GM23338 (cell line): Measurements from ENCODE around the gene CD22. TPM values are rescaled to one million over a fixed set of nuclear protein-coding genes. Genes with fewer than 3 reads are reported as not detected.
A peak's percentile ranks its signal among the peaks of the same experiment; 100 is the strongest.

Experiments used
- ATAC-seq: fragments of 200-7000 bp; cut with Tn5 transposase; 3 replicates; pipeline ENCODE4 v1.9.1; 2020
- DNase-seq: peaks from one replicate; pipeline ENCODE4 v3.0.0-alpha.2; 2015; ENCODE audit warnings: low spot score
- H2AFZ ChIP-seq: fragments of 200-600 bp; sonication (generic); 2 replicates; pipeline ENCODE4 v1.8.0; 2016; ENCODE audit warnings: antibody characterized with exemption, mild to moderate bottlenecking, moderate library complexity
- H3F3A ChIP-seq: fragments of 200-600 bp; sonication (generic); replicated peaks from 2 replicates; pipeline ENCODE4 v1.8.0; 2017; ENCODE audit warnings: antibody characterized with exemption, mixed run types, low read depth
- H3K27ac ChIP-seq: fragments of 200-600 bp; sonication (generic); 2 replicates; pipeline ENCODE4 v1.6.1; 2016; ENCODE audit warnings: low read depth
- H3K27me3 ChIP-seq: fragments of 200-600 bp; sonication (generic); 2 replicates; pipeline ENCODE4 v1.8.0; 2016; ENCODE audit warnings: mild to moderate bottlenecking, mixed run types, moderate library complexity; ENCODE audit not compliant: insufficient read depth
- H3K36me3 ChIP-seq: fragments of 200-600 bp; sonication (generic); 2 replicates; pipeline ENCODE4 v1.8.0; 2016; ENCODE audit warnings: mild to moderate bottlenecking; ENCODE audit not compliant: insufficient read depth
- H3K4me1 ChIP-seq: fragments of 200-600 bp; sonication (generic); 2 replicates; pipeline ENCODE4 v1.8.0; 2016; ENCODE audit warnings: mild to moderate bottlenecking, moderate library complexity; ENCODE audit not compliant: insufficient read depth
- H3K4me2 ChIP-seq: fragments of 200-600 bp; sonication (generic); 2 replicates; pipeline ENCODE4 v1.7.1; 2017; ENCODE audit warnings: mixed run types
- H3K4me3 ChIP-seq: fragments of 200-600 bp; sonication (generic); 2 replicates; pipeline ENCODE4 v1.6.1; 2016; ENCODE audit warnings: mixed run types
- H3K79me2 ChIP-seq: fragments of 200-600 bp; sonication (generic); replicated peaks from 2 replicates; pipeline ENCODE4 v1.8.0; 2017; ENCODE audit warnings: mild to moderate bottlenecking; ENCODE audit not compliant: insufficient read depth
- H3K9me2 ChIP-seq: fragments of 200-600 bp; sonication (generic); 2 replicates; pipeline ENCODE4 v1.8.0; 2017; ENCODE audit not compliant: insufficient read depth
- H4K20me1 ChIP-seq: fragments of 200-600 bp; sonication (generic); replicated peaks from 2 replicates; pipeline ENCODE4 v1.8.0; 2017; ENCODE audit warnings: mild to moderate bottlenecking; ENCODE audit not compliant: insufficient read depth
- H3K27ac Mint-ChIP-seq: 2 replicates; pipeline ENCODE4 v1.8.0; 2020; ENCODE audit warnings: inconsistent platforms, mild to moderate bottlenecking, moderate library complexity, mixed read lengths
- H3K27me3 Mint-ChIP-seq: 3 replicates; pipeline ENCODE4 v1.8.0; 2022; ENCODE audit warnings: low read depth, mild to moderate bottlenecking, moderate library complexity, mixed read lengths, inconsistent platforms; ENCODE audit not compliant: insufficient read depth, poor library complexity
- H3K36me3 Mint-ChIP-seq: 3 replicates; pipeline ENCODE4 v1.8.0; 2021; ENCODE audit warnings: low read depth, mild to moderate bottlenecking, inconsistent platforms, moderate library complexity, mixed read lengths
- H3K4me1 Mint-ChIP-seq: 3 replicates; pipeline ENCODE4 v1.8.0; 2020; ENCODE audit warnings: mild to moderate bottlenecking, inconsistent platforms, mixed read lengths
- H3K4me3 Mint-ChIP-seq: 3 replicates; pipeline ENCODE4 v1.8.0; 2021; ENCODE audit warnings: moderate library complexity, mild to moderate bottlenecking, inconsistent platforms, mixed read lengths
- H3K9me3 Mint-ChIP-seq: 3 replicates; pipeline ENCODE4 v1.8.0; 2020; ENCODE audit warnings: moderate library complexity, mild to moderate bottlenecking, inconsistent platforms, mixed read lengths
- CREB1 ChIP-seq: fragments of 250-450 bp; sonication (Bioruptor Pico); IDR thresholded peaks from 2 replicates; pipeline ENCODE4 v1.5.0; 2020; ENCODE audit warnings: low read depth, mild to moderate bottlenecking, moderate library complexity
- EZH2 ChIP-seq: fragments of 200-600 bp; sonication (generic); IDR thresholded peaks from one replicate; pipeline ENCODE4 v1.8.0; 2017; ENCODE audit warnings: antibody characterized with exemption, mild to moderate bottlenecking, low read depth; ENCODE audit not compliant: unreplicated experiment
- EZH2phosphoT487 ChIP-seq: fragments of 200-600 bp; sonication (generic); IDR thresholded peaks from one replicate; pipeline ENCODE4 v1.8.1; 2018; ENCODE audit warnings: antibody characterized with exemption; ENCODE audit not compliant: unreplicated experiment
- JUNB ChIP-seq: IDR thresholded peaks from one replicate; pipeline ENCODE4 v1.6.1; 2016; ENCODE audit warnings: antibody characterized with exemption; ENCODE audit not compliant: unreplicated experiment
- NANOG ChIP-seq: IDR thresholded peaks from 2 replicates; pipeline ENCODE4 v1.6.1; 2016; ENCODE audit warnings: antibody characterized with exemption, borderline replicate concordance
- POLR2AphosphoS5 ChIP-seq: IDR thresholded peaks from 2 replicates; pipeline ENCODE4 v1.6.1; 2016; ENCODE audit warnings: antibody characterized with exemption, low read depth
- STAT1 ChIP-seq: IDR thresholded peaks from one replicate; pipeline ENCODE4 v1.6.1; 2016; ENCODE audit warnings: antibody characterized with exemption; ENCODE audit not compliant: unreplicated experiment
- ZNF114 ChIP-seq: fragments of 250-450 bp; sonication (Bioruptor Pico); IDR thresholded peaks from 2 replicates; pipeline ENCODE4 v1.5.0; 2020; ENCODE audit warnings: mild to moderate bottlenecking, moderate library complexity
- ZNF331 ChIP-seq: fragments of 250-450 bp; sonication (Bioruptor Pico); IDR thresholded peaks from 2 replicates; pipeline ENCODE4 v1.5.0; 2020; ENCODE audit warnings: low read depth, mild to moderate bottlenecking, moderate library complexity
- polyA plus RNA-seq: library from polyadenylated mRNA; unstranded; fragments of >200 nt; fragmentation: Nextera tagmentation; extraction: Ambion mirVana; gene quantifications from 2 replicates; pipeline ENCODE4 v1.2.1, GENCODE V29; 2016
- total RNA-seq: library from RNA; depleted of rRNA; stranded (reverse); fragments of >200 nt; shearing (Covaris generic); gene quantifications from 2 replicates; pipeline ENCODE4 v1.2.3, GENCODE V29; 2014
- TF ChIP-seq, protein P1 (sequence below): IDR thresholded peaks from one replicate; pipeline ENCODE4 v1.6.1; 2018; ENCODE audit warnings: antibody characterized with exemption; ENCODE audit not compliant: unreplicated experiment
- TF ChIP-seq, protein P2 (sequence below), 2 experiments: fragments of 200-600 bp in 1 of 2; sonication (generic) in 1 of 2; conservative IDR thresholded peaks; 2 replicates each; pipeline versions ENCODE4 v1.5.1 to v1.6.1; 2016 to 2017; ENCODE audit warnings: antibody characterized with exemption in 2 of 2, low read depth in 2 of 2, mild to moderate bottlenecking in 2 of 2, moderate library complexity in 1 of 2
- TF ChIP-seq, protein P3 (sequence below): IDR thresholded peaks from 2 replicates; pipeline ENCODE4 v1.6.1; 2016; ENCODE audit warnings: antibody characterized with exemption
- TF ChIP-seq, protein P4 (sequence below): fragments of 250-450 bp; sonication (Bioruptor Pico); IDR thresholded peaks from 2 replicates; pipeline ENCODE4 v1.5.0; 2020; ENCODE audit warnings: mild to moderate bottlenecking, moderate library complexity

CD22 gene
- total and polyA plus RNA-seq, 2 experiments from 2014 or later: 0.10 to 0.32 TPM

DNA sequence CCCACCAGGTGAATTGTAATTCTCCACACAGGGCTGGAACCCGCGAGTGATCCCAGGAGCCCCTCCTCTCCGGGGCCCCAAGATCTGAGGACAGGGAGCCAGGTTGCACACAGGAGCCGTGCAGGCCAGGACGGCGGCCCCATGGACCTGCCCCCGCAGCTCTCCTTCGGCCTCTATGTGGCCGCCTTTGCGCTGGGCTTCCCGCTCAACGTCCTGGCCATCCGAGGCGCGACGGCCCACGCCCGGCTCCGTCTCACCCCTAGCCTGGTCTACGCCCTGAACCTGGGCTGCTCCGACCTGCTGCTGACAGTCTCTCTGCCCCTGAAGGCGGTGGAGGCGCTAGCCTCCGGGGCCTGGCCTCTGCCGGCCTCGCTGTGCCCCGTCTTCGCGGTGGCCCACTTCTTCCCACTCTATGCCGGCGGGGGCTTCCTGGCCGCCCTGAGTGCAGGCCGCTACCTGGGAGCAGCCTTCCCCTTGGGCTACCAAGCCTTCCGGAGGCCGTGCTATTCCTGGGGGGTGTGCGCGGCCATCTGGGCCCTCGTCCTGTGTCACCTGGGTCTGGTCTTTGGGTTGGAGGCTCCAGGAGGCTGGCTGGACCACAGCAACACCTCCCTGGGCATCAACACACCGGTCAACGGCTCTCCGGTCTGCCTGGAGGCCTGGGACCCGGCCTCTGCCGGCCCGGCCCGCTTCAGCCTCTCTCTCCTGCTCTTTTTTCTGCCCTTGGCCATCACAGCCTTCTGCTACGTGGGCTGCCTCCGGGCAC, 22.6 kb downstream of the CD22 start (continued):
- TF ChIP-seq NANOG (no peak), POLR2AphosphoS5 (no peak), ZNF331 (CRISPR knock-in tag) (no peak), CREB1 (CRISPR knock-in tag) (no peak), EZH2 (no peak)

DNA sequence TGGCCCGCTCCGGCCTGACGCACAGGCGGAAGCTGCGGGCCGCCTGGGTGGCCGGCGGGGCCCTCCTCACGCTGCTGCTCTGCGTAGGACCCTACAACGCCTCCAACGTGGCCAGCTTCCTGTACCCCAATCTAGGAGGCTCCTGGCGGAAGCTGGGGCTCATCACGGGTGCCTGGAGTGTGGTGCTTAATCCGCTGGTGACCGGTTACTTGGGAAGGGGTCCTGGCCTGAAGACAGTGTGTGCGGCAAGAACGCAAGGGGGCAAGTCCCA, 23.1 kb downstream of the CD22 start:
- ATAC-seq (no peak), DNase-seq (peak; percentile 13)
- Mint-ChIP-seq H3K27ac (no peak overlapping the region), H3K4me1 (peaks cover 7% of the 10 kb centered on the region), H3K4me3 (no peak overlapping the region), H3K9me3 (no peaks in the 10 kb centered on the region), H3K36me3 (no peaks in the 10 kb centered on the region), H3K27me3 (peaks cover 22% of the 10 kb centered on the region)
- H3K27me3 ChIP-seq: no peaks in the 10 kb centered on the region
- no peak overlapping the region for H3K4me2 ChIP-seq
- no peaks in the 10 kb centered on the region for H3K36me3 ChIP-seq
- H4K20me1 ChIP-seq: no peaks in the 10 kb centered on the region
- H3K4me1 ChIP-seq: no peaks in the 10 kb centered on the region
- H3K4me3 ChIP-seq: no peak overlapping the region
- H3K79me2 ChIP-seq: no peaks in the 10 kb centered on the region
- H3K9me2 ChIP-seq: no peaks in the 10 kb centered on the region
- no peak overlapping the region for H3K27ac ChIP-seq
- H2AFZ ChIP-seq: 0 out of 2 replicates have a peak overlapping the region, but pooled peaks have one; percentile 95
- H3F3A ChIP-seq: no peaks in the 10 kb centered on the region
- TF ChIP-seq, protein P1, sequence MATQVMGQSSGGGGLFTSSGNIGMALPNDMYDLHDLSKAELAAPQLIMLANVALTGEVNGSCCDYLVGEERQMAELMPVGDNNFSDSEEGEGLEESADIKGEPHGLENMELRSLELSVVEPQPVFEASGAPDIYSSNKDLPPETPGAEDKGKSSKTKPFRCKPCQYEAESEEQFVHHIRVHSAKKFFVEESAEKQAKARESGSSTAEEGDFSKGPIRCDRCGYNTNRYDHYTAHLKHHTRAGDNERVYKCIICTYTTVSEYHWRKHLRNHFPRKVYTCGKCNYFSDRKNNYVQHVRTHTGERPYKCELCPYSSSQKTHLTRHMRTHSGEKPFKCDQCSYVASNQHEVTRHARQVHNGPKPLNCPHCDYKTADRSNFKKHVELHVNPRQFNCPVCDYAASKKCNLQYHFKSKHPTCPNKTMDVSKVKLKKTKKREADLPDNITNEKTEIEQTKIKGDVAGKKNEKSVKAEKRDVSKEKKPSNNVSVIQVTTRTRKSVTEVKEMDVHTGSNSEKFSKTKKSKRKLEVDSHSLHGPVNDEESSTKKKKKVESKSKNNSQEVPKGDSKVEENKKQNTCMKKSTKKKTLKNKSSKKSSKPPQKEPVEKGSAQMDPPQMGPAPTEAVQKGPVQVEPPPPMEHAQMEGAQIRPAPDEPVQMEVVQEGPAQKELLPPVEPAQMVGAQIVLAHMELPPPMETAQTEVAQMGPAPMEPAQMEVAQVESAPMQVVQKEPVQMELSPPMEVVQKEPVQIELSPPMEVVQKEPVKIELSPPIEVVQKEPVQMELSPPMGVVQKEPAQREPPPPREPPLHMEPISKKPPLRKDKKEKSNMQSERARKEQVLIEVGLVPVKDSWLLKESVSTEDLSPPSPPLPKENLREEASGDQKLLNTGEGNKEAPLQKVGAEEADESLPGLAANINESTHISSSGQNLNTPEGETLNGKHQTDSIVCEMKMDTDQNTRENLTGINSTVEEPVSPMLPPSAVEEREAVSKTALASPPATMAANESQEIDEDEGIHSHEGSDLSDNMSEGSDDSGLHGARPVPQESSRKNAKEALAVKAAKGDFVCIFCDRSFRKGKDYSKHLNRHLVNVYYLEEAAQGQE: no peak
- TF ChIP-seq CREB1 (CRISPR knock-in tag): no peak
- TF ChIP-seq ZNF114 (CRISPR knock-in tag): no peak
- TF ChIP-seq EZH2phosphoT487: no peak
- TF ChIP-seq, protein P2, sequence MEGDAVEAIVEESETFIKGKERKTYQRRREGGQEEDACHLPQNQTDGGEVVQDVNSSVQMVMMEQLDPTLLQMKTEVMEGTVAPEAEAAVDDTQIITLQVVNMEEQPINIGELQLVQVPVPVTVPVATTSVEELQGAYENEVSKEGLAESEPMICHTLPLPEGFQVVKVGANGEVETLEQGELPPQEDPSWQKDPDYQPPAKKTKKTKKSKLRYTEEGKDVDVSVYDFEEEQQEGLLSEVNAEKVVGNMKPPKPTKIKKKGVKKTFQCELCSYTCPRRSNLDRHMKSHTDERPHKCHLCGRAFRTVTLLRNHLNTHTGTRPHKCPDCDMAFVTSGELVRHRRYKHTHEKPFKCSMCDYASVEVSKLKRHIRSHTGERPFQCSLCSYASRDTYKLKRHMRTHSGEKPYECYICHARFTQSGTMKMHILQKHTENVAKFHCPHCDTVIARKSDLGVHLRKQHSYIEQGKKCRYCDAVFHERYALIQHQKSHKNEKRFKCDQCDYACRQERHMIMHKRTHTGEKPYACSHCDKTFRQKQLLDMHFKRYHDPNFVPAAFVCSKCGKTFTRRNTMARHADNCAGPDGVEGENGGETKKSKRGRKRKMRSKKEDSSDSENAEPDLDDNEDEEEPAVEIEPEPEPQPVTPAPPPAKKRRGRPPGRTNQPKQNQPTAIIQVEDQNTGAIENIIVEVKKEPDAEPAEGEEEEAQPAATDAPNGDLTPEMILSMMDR (conservative IDR thresholded peaks at IDR 0.05; ENCODE audit: low read depth in 2 of 2): no peak
- TF ChIP-seq, protein P3, sequence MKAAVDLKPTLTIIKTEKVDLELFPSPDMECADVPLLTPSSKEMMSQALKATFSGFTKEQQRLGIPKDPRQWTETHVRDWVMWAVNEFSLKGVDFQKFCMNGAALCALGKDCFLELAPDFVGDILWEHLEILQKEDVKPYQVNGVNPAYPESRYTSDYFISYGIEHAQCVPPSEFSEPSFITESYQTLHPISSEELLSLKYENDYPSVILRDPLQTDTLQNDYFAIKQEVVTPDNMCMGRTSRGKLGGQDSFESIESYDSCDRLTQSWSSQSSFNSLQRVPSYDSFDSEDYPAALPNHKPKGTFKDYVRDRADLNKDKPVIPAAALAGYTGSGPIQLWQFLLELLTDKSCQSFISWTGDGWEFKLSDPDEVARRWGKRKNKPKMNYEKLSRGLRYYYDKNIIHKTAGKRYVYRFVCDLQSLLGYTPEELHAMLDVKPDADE: no peak
- TF ChIP-seq, protein P4, sequence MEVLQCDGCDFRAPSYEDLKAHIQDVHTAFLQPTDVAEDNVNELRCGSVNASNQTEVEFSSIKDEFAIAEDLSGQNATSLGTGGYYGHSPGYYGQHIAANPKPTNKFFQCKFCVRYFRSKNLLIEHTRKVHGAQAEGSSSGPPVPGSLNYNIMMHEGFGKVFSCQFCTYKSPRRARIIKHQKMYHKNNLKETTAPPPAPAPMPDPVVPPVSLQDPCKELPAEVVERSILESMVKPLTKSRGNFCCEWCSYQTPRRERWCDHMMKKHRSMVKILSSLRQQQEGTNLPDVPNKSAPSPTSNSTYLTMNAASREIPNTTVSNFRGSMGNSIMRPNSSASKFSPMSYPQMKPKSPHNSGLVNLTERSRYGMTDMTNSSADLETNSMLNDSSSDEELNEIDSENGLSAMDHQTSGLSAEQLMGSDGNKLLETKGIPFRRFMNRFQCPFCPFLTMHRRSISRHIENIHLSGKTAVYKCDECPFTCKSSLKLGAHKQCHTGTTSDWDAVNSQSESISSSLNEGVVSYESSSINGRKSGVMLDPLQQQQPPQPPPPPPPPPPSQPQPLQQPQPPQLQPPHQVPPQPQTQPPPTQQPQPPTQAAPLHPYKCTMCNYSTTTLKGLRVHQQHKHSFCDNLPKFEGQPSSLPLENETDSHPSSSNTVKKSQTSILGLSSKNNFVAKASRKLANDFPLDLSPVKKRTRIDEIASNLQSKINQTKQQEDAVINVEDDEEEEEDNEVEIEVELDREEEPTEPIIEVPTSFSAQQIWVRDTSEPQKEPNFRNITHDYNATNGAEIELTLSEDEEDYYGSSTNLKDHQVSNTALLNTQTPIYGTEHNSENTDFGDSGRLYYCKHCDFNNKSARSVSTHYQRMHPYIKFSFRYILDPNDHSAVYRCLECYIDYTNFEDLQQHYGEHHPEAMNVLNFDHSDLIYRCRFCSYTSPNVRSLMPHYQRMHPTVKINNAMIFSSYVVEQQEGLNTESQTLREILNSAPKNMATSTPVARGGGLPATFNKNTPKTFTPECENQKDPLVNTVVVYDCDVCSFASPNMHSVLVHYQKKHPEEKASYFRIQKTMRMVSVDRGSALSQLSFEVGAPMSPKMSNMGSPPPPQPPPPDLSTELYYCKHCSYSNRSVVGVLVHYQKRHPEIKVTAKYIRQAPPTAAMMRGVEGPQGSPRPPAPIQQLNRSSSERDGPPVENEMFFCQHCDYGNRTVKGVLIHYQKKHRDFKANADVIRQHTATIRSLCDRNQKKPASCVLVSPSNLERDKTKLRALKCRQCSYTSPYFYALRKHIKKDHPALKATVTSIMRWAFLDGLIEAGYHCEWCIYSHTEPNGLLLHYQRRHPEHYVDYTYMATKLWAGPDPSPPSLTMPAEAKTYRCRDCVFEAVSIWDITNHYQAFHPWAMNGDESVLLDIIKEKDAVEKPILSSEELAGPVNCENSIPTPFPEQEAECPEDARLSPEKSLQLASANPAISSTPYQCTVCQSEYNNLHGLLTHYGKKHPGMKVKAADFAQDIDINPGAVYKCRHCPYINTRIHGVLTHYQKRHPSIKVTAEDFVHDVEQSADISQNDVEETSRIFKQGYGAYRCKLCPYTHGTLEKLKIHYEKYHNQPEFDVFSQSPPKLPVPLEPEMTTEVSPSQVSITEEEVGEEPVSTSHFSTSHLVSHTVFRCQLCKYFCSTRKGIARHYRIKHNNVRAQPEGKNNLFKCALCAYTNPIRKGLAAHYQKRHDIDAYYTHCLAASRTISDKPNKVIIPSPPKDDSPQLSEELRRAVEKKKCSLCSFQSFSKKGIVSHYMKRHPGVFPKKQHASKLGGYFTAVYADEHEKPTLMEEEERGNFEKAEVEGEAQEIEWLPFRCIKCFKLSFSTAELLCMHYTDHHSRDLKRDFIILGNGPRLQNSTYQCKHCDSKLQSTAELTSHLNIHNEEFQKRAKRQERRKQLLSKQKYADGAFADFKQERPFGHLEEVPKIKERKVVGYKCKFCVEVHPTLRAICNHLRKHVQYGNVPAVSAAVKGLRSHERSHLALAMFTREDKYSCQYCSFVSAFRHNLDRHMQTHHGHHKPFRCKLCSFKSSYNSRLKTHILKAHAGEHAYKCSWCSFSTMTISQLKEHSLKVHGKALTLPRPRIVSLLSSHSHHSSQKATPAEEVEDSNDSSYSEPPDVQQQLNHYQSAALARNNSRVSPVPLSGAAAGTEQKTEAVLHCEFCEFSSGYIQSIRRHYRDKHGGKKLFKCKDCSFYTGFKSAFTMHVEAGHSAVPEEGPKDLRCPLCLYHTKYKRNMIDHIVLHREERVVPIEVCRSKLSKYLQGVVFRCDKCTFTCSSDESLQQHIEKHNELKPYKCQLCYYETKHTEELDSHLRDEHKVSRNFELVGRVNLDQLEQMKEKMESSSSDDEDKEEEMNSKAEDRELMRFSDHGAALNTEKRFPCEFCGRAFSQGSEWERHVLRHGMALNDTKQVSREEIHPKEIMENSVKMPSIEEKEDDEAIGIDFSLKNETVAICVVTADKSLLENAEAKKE (CRISPR knock-in tag): no peak
- no peak for TF ChIP-seq STAT1
- TF ChIP-seq NANOG: no peak
- TF ChIP-seq ZNF331 (CRISPR knock-in tag): no peak
- no peak for TF ChIP-seq JUNB
- no peak for TF ChIP-seq EZH2
